ENCODE results near the gene WFDC9.
"Not testable (repeated sequence)": the region's sequence is repeated elsewhere in the genome, so short reads cannot be mapped to it uniquely, and the experiment has no call there.

GRCh38 chr20:45645869-45646268 lies 14.8 kb upstream of the WFDC9 start:
- TF ChIP-seq, protein P1, sequence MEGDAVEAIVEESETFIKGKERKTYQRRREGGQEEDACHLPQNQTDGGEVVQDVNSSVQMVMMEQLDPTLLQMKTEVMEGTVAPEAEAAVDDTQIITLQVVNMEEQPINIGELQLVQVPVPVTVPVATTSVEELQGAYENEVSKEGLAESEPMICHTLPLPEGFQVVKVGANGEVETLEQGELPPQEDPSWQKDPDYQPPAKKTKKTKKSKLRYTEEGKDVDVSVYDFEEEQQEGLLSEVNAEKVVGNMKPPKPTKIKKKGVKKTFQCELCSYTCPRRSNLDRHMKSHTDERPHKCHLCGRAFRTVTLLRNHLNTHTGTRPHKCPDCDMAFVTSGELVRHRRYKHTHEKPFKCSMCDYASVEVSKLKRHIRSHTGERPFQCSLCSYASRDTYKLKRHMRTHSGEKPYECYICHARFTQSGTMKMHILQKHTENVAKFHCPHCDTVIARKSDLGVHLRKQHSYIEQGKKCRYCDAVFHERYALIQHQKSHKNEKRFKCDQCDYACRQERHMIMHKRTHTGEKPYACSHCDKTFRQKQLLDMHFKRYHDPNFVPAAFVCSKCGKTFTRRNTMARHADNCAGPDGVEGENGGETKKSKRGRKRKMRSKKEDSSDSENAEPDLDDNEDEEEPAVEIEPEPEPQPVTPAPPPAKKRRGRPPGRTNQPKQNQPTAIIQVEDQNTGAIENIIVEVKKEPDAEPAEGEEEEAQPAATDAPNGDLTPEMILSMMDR (IDR thresholded peaks at IDR 0.05) = not testable (repeated sequence)
- TF ChIP-seq ZFX (IDR thresholded peaks at IDR 0.05; ENCODE audit: borderline replicate concordance) = not testable (repeated sequence)
